Mesenchymal stem cell (in vitro differentiated cells and primary cell): Measurements from ENCODE around the gene SLC51B.

Experiments
- DNase-seq: peaks from one replicate; pipeline ENCODE4 v3.0.0-alpha.2; 2013
- H2AFZ ChIP-seq: one replicate; pipeline ENCODE4 v1.6.1; 2013; ENCODE audit warnings: low read depth, mild to moderate bottlenecking, control low read depth, inconsistent platforms, low read length, moderate library complexity
- H2AK5ac ChIP-seq: 2 replicates; pipeline ENCODE4 v1.6.1; 2013; ENCODE audit warnings: low read length, moderate library complexity, mild to moderate bottlenecking, inconsistent platforms; ENCODE audit not compliant: severe bottlenecking
- H2BK120ac ChIP-seq: one replicate; pipeline ENCODE4 v1.6.1; 2013; ENCODE audit warnings: low read depth, mild to moderate bottlenecking, inconsistent platforms, low read length, moderate library complexity
- H2BK12ac ChIP-seq, 2 experiments: one replicate each; pipeline ENCODE4 v1.6.1; 2013; ENCODE audit warnings: inconsistent platforms in 2 of 2, low read length in 2 of 2, mild to moderate bottlenecking in 2 of 2, moderate library complexity in 2 of 2, control low read depth in 1 of 2
- H2BK15ac ChIP-seq: one replicate; pipeline ENCODE4 v1.6.1; 2013; ENCODE audit warnings: mild to moderate bottlenecking, low read depth, inconsistent platforms; ENCODE audit not compliant: poor library complexity, severe bottlenecking
- H2BK5ac ChIP-seq: 2 replicates; pipeline ENCODE4 v1.6.1; 2013; ENCODE audit warnings: low read depth, mild to moderate bottlenecking, low read length, control low read depth, inconsistent platforms; ENCODE audit not compliant: poor library complexity, severe bottlenecking
- H3K14ac ChIP-seq, 2 experiments: one replicate each; pipeline ENCODE4 v1.6.1; 2013; ENCODE audit warnings: inconsistent platforms in 2 of 2, low read length in 2 of 2, control low read depth in 1 of 2, mild to moderate bottlenecking in 1 of 2, moderate library complexity in 1 of 2
- H3K18ac ChIP-seq, 2 experiments: one replicate each; pipeline ENCODE4 v1.6.1; 2013; ENCODE audit warnings: inconsistent platforms in 2 of 2, low read length in 2 of 2, control low read depth in 1 of 2, low read depth in 1 of 2, mild to moderate bottlenecking in 1 of 2
- H3K23ac ChIP-seq, 2 experiments: one replicate each; pipeline ENCODE4 v1.6.1; 2013; ENCODE audit warnings: inconsistent platforms in 2 of 2, low read length in 2 of 2, mild to moderate bottlenecking in 2 of 2, moderate library complexity in 2 of 2, control low read depth in 1 of 2
- H3K27ac ChIP-seq: 2 replicates; pipeline ENCODE4 v1.5.1; 2013; ENCODE audit warnings: mild to moderate bottlenecking, moderate library complexity, low read length, control low read depth, inconsistent platforms; ENCODE audit not compliant: poor library complexity, severe bottlenecking
- H3K27me3 ChIP-seq, 2 experiments: 2 replicates each; pipeline versions ENCODE4 v1.6.1 to v1.7.0; 2013; ENCODE audit warnings: low read length in 2 of 2, mild to moderate bottlenecking in 2 of 2, moderate library complexity in 2 of 2, control low read depth in 1 of 2, inconsistent platforms in 1 of 2; ENCODE audit not compliant: control insufficient read depth in 1 of 2, insufficient read depth in 1 of 2
- H3K36me3 ChIP-seq, 2 experiments: 2 replicates each; pipeline versions ENCODE4 v1.6.1 to v1.7.0; 2013; ENCODE audit warnings: low read length in 2 of 2, control low read depth in 1 of 2, inconsistent platforms in 1 of 2, low read depth in 1 of 2, mild to moderate bottlenecking in 1 of 2; ENCODE audit not compliant: insufficient read depth in 2 of 2, control insufficient read depth in 1 of 2
- H3K4ac ChIP-seq, 2 experiments: one replicate each; pipeline ENCODE4 v1.6.1; 2013; ENCODE audit warnings: inconsistent platforms in 2 of 2, low read length in 2 of 2, mild to moderate bottlenecking in 2 of 2, moderate library complexity in 2 of 2, control low read depth in 1 of 2, low read depth in 1 of 2
- H3K4me1 ChIP-seq: 2 replicates; pipeline ENCODE4 v1.6.1; 2013; ENCODE audit warnings: low read depth, low read length, control low read depth; ENCODE audit not compliant: control insufficient read depth, insufficient read depth
- H3K4me2 ChIP-seq: 2 replicates; pipeline ENCODE4 v1.6.1; 2013; ENCODE audit warnings: low read length, mild to moderate bottlenecking, inconsistent platforms; ENCODE audit not compliant: poor library complexity, severe bottlenecking
- H3K4me3 ChIP-seq, 2 experiments: 2 replicates each; pipeline versions ENCODE4 v1.5.1 to v1.7.0; 2013; ENCODE audit warnings: low read length in 2 of 2, mild to moderate bottlenecking in 2 of 2, control low read depth in 1 of 2, low read depth in 1 of 2; ENCODE audit not compliant: insufficient read depth in 1 of 2
- H3K79me1 ChIP-seq: replicated peaks from 2 replicates; pipeline ENCODE4 v1.6.1; 2013; ENCODE audit warnings: mild to moderate bottlenecking, control low read depth, low read length, inconsistent platforms; ENCODE audit not compliant: poor library complexity, severe bottlenecking
- H3K9ac ChIP-seq: 2 replicates; pipeline ENCODE4 v1.7.0; 2013; ENCODE audit warnings: mild to moderate bottlenecking, low read length, moderate library complexity
- H3K9me3 ChIP-seq: 2 replicates; pipeline ENCODE4 v1.7.0; 2013; ENCODE audit warnings: mild to moderate bottlenecking, low read length; ENCODE audit not compliant: control insufficient read depth
- H4K8ac ChIP-seq: one replicate; pipeline ENCODE4 v1.6.1; 2013; ENCODE audit warnings: inconsistent platforms, mild to moderate bottlenecking, low read length, moderate library complexity
- H4K91ac ChIP-seq: one replicate; pipeline ENCODE4 v1.6.1; 2013; ENCODE audit warnings: mild to moderate bottlenecking, low read length, inconsistent platforms
- whole genome bisulfite sequencing: methylation state at CpG from one replicate; pipeline ENCODE4 v1.1.7; 2013; ENCODE audit warnings: mixed read lengths; 5-methylcytosine and 5-hydroxymethylcytosine counted together

SLC51B gene

DNA sequence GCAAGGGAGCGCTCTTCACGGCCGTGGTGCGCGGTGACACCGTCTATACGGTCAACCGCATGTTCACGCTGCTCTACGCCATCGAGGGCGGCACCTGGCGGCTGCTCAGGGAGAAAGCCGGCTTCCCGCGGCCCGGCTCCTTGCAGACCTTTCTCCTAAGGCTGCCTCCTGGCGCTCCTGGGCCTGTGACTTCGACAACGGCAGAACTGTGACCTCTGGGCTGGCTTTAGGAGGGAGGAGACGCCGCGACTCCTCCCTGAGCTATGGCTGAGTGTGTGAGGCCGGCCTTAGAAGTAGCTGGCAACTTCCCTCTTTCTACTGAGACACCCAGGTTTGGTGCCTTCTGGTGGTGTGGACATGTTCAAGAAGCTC is 32.8 kb downstream of the SLC51B start:
- DNase-seq = no peak
- Histone ChIP-seq H2BK15ac (no peak overlapping the region), H4K91ac (no peak overlapping the region), H2AFZ (no peak overlapping the region), H3K36me3 (no peaks in the 10 kb centered on the region), H3K27ac (no peak overlapping the region), H3K4me1 (peaks cover 8% of the 10 kb centered on the region), H3K23ac (no peak overlapping the region), H3K14ac (no peak overlapping the region), H2BK12ac (no peak overlapping the region), H4K8ac (no peak overlapping the region), H3K9ac (no peak overlapping the region), H3K27me3 (peaks cover 46 to 61% of the 10 kb centered on the region in 2 experiments), H3K9me3 (no peaks in the 10 kb centered on the region), H3K4me3 (no peak overlapping the region), H3K18ac (no peak overlapping the region), H3K4me2 (no peak overlapping the region), H2AK5ac (no peak overlapping the region), H3K4ac (no peak overlapping the region), H3K79me1 (no peaks in the 10 kb centered on the region), H2BK120ac (no peak overlapping the region), H2BK5ac (no peak overlapping the region)
- 40% methylated on average over 24 of the region's 24 CpGs for WGBS

DNA sequence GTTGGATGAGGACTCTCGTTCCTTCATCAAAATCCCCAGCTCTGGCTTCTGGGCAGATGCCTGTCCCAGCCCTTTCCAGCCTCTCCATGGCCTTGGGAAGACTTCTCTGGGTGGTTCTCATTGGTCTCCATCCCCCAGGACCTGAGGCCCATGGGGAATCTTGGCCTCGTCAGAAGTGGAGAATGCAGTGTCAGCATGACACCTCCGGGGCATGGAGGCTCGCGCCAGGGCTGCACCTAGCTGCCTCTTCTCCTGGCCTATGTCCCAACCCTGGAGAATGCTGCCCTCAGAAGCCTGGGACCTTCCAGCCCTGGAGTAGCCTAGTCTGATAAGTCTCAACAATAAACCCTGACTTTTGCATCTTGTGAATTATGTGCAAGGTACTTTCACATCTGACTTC is 34.4 kb downstream of the SLC51B start:
- no peaks in the 10 kb centered on the region for H3K79me1 ChIP-seq
- no peak overlapping the region for H3K14ac ChIP-seq
- peaks cover 55 to 78% of the 10 kb centered on the region in 2 experiments for H3K27me3 ChIP-seq
- no peak overlapping the region for H2BK12ac ChIP-seq
- H2BK15ac ChIP-seq = no peak overlapping the region
- no peak overlapping the region for H3K23ac ChIP-seq
- 95% methylated on average over 5 of the region's 5 CpGs for WGBS
- H3K4me3 ChIP-seq = no peak overlapping the region
- no peak overlapping the region for H4K91ac ChIP-seq
- no peak overlapping the region for H2AFZ ChIP-seq
- H3K4me1 ChIP-seq = peaks cover 12% of the 10 kb centered on the region
- H4K8ac ChIP-seq = no peak overlapping the region
- H3K27ac ChIP-seq = no peak overlapping the region
- no peak overlapping the region for H3K9ac ChIP-seq
- H3K4ac ChIP-seq = no peak overlapping the region
- no peak overlapping the region for H2BK120ac ChIP-seq
- no peak overlapping the region for H3K18ac ChIP-seq
- H2BK5ac ChIP-seq = no peak overlapping the region
- no peak overlapping the region for H3K4me2 ChIP-seq
- H3K36me3 ChIP-seq = no peaks in the 10 kb centered on the region
- H2AK5ac ChIP-seq = no peak overlapping the region
- no peak for DNase-seq
- no peaks in the 10 kb centered on the region for H3K9me3 ChIP-seq

DNA sequence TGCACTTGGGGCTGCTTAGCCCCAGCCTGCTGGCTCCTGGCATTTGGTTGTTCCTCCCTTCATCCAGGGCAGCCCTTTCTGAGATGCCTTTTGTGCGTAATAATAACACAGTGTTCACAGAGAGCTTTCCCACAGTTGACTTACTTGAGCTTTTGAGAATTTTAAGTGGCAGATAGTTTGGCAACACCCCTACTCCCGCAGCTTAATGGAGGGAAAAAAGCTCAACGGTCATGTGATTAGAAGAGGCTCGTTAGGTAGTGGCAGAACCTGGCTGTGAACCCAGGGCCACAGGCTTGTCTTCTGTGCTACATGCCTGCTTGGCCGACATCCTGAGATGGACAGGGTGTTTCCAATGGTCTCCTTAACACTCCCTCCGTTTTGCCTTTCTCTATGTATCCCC is 36.1 kb downstream of the SLC51B start:
- peaks cover 14% of the 10 kb centered on the region for H3K4me1 ChIP-seq
- H3K27me3 ChIP-seq = peaks cover 72 to 94% of the 10 kb centered on the region in 2 experiments
- no peaks in the 10 kb centered on the region for H3K79me1 ChIP-seq
- no peak overlapping the region for H2AK5ac ChIP-seq
- WGBS = 72% methylated on average over 6 of the region's 6 CpGs
- no peaks in the 10 kb centered on the region for H3K9me3 ChIP-seq
- no peak overlapping the region for H4K91ac ChIP-seq
- H3K4me3 ChIP-seq = no peak overlapping the region
- H3K27ac ChIP-seq = no peak overlapping the region
- no peak overlapping the region for H4K8ac ChIP-seq
- peak overlapping the region in 1 of 2 experiments; percentile 23 for H3K23ac ChIP-seq
- no peak overlapping the region for H3K4ac ChIP-seq
- H3K14ac ChIP-seq = no peak overlapping the region
- H2BK5ac ChIP-seq = no peak overlapping the region
- no peak overlapping the region for H2BK120ac ChIP-seq
- peak overlapping the region in 1 of 2 experiments; percentile 14 for H3K18ac ChIP-seq
- H3K36me3 ChIP-seq = no peaks in the 10 kb centered on the region
- no peak overlapping the region for H2BK12ac ChIP-seq
- no peak overlapping the region for H2AFZ ChIP-seq
- no peak overlapping the region for H3K4me2 ChIP-seq
- no peak for DNase-seq
- no peak overlapping the region for H3K9ac ChIP-seq
- no peak overlapping the region for H2BK15ac ChIP-seq

DNA sequence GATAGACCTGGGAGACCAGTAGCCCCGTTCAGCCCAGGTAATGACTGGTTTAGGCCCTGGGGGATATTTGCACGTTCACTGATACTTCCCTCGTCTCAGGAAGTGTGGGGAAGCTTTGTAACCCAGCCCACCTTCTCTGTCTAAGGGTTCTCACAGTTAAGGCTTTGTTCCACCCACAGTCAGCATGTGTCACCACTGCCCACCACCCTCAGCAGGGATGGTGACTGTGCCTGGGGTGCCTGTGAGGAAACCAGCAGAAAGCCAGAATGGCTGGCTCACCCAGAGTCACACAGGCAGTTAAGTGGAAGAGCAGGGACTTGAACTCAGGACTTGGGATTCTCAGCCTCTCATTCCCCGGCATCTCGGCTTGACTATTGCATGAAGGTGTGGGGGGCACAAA is 36.6 kb downstream of the SLC51B start:
- Histone ChIP-seq H3K9ac (no peak overlapping the region), H4K91ac (no peak overlapping the region), H3K4ac (no peak overlapping the region), H4K8ac (peak overlapping the region; percentile 5), H3K4me3 (no peak overlapping the region), H3K18ac (peak overlapping the region in 1 of 2 experiments; percentile 49), H2BK5ac (no peak overlapping the region), H2AFZ (no peak overlapping the region), H2BK12ac (no peak overlapping the region), H3K36me3 (no peaks in the 10 kb centered on the region), H3K23ac (no peak overlapping the region), H3K9me3 (no peaks in the 10 kb centered on the region), H3K4me2 (no peak overlapping the region), H2BK120ac (no peak overlapping the region), H3K27me3 (peaks cover 76 to 95% of the 10 kb centered on the region in 2 experiments), H3K27ac (no peak overlapping the region), H3K4me1 (peaks cover 14% of the 10 kb centered on the region), H3K79me1 (no peaks in the 10 kb centered on the region), H3K14ac (peak overlapping the region in 1 of 2 experiments; percentile 12), H2AK5ac (no peak overlapping the region), H2BK15ac (no peak overlapping the region)
- DNase-seq = no peak
- WGBS = 87% methylated on average over 5 of the region's 5 CpGs
